ENCODE data around the gene PSMC2.

DNA sequence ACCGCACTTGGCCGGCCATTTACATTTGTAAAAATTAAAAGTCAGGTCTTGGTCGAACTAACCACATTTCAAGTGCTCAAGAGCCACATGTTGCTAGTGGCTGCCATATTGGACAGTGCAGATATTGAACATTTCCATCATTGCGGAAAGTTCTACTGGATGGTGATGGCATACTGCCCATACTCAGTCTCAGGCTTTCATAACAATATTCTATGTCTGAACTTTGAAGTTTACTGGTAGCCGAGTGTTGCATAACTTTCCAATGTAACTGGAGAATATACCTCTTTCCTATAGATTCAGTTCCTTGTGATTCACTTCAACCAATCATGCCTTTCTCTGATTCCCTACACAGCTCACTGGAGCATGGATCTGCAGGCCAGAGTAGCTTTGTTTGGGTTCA is 43.7 kb downstream of the PSMC2 start:
- TF ChIP-seq, protein P1, sequence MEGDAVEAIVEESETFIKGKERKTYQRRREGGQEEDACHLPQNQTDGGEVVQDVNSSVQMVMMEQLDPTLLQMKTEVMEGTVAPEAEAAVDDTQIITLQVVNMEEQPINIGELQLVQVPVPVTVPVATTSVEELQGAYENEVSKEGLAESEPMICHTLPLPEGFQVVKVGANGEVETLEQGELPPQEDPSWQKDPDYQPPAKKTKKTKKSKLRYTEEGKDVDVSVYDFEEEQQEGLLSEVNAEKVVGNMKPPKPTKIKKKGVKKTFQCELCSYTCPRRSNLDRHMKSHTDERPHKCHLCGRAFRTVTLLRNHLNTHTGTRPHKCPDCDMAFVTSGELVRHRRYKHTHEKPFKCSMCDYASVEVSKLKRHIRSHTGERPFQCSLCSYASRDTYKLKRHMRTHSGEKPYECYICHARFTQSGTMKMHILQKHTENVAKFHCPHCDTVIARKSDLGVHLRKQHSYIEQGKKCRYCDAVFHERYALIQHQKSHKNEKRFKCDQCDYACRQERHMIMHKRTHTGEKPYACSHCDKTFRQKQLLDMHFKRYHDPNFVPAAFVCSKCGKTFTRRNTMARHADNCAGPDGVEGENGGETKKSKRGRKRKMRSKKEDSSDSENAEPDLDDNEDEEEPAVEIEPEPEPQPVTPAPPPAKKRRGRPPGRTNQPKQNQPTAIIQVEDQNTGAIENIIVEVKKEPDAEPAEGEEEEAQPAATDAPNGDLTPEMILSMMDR (conservative IDR thresholded peaks at IDR 0.05), result no peak
- TF ChIP-seq ZFX (IDR thresholded peaks at IDR 0.05), result no peak
